Measurements from ENCODE around the gene FIGNL2.

DNA sequence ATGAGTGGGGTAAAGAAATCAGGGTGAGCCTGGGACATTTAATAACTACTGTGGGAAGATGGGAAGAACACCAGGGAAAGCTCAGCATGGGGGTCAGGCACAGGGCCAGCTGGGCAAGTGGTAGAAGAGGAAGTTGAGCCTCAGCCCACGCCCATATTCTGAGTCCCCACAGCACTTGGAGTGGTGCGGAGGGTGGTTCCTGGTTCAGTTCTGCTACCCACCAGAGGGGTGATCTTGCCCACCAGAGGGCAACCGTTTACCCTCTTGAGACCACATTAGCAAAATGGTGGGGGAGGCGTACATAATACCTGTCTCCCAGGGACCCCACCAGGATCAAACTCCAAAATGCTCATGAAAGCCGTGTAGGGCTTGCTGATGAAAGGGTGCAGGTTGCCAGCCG lies 22.6 kb upstream of the FIGNL2 start:
- TF ChIP-seq POLR2A (IDR thresholded peaks at IDR 0.05): no peak
- TF ChIP-seq, protein P1, sequence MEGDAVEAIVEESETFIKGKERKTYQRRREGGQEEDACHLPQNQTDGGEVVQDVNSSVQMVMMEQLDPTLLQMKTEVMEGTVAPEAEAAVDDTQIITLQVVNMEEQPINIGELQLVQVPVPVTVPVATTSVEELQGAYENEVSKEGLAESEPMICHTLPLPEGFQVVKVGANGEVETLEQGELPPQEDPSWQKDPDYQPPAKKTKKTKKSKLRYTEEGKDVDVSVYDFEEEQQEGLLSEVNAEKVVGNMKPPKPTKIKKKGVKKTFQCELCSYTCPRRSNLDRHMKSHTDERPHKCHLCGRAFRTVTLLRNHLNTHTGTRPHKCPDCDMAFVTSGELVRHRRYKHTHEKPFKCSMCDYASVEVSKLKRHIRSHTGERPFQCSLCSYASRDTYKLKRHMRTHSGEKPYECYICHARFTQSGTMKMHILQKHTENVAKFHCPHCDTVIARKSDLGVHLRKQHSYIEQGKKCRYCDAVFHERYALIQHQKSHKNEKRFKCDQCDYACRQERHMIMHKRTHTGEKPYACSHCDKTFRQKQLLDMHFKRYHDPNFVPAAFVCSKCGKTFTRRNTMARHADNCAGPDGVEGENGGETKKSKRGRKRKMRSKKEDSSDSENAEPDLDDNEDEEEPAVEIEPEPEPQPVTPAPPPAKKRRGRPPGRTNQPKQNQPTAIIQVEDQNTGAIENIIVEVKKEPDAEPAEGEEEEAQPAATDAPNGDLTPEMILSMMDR (IDR thresholded peaks at IDR 0.05): no peak
